ENCODE results near the gene CHRNA7.

Gene CHRNA7

GRCh38 chr15:32029862-32030781 is at the start of gene CHRNA7:
Gene CHRNA7, plus strand, starts transcription at chr15:32030515. Its CDS starts 80 bp downstream, at chr15:32030595.
- no peak for DNase-seq (ENCODE audit: low read depth in 2 of 2)

GRCh38 chr15:31985607-31986006 is 44.7 kb upstream of the CHRNA7 start:
- no peak for DNase-seq (ENCODE audit: low read depth in 2 of 2)

GRCh38 chr15:31993062-31993461 is 37.3 kb upstream of the CHRNA7 start:
- DNase-seq (ENCODE audit: low read depth in 2 of 2): no peak

DNA sequence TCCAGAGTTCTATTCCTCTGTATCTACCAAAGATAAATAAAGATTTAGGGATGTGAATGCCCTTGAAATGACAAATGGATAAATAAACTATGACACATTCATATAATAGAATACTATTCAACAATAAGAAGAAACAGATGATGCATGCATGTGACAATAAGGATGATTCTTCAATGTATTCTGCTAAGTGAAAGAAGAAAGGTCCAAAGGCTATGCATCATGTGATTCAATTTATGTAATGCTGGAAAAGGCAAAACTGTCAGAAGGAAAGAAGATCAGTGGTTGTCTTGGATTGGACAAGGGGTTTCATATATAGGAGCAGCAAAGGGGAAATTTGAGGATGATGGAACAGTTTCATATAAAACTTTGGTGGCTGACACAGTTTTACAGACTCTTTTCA is 32.6 kb upstream of the CHRNA7 start:
- DNase-seq (ENCODE audit: low read depth in 2 of 2): no peak

GRCh38 chr15:32003558-32003957 is 26.8 kb upstream of the CHRNA7 start:
- DNase-seq (ENCODE audit: low read depth in 2 of 2): no peak

GRCh38 chr15:32004249-32004648 is 26.1 kb upstream of the CHRNA7 start:
- DNase-seq (ENCODE audit: low read depth in 2 of 2): no peak

DNA sequence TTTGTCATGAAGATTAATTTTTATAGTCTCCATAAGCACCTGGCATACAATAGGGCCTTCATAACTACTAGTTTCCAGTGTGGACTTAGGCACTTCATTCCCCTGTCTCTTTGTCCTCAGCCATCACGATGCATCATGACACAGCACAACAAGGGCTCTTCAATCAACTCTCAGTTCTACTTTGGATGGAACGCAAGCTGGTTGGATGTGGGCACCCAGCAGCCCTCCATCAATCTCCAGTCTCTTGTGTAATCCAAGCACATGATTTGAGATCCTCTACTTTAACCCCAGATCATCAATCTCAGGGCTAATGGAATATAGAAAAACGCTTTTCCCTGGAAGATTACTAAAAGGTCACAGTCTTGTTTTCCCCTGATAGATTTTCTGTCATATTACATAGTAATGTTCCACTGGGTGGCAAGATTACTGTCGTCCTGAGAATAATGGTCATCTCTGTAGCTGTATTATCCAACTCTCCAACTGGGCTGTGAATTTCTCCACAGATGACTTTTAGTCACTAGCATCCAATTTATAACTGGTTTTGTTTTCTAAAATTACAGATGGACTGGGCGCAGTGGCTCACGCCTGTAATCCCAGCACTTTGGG is 22.9 kb upstream of the CHRNA7 start:
- no peak for DNase-seq (ENCODE audit: low read depth in 2 of 2)

- DNase-seq (ENCODE audit: low read depth in 2 of 2): no peak
Measured at GRCh38 chr15:32014953-32015352, 15.4 kb upstream of the CHRNA7 start.

GRCh38 chr15:32020156-32020555 is 10.2 kb upstream of the CHRNA7 start:
- DNase-seq (ENCODE audit: low read depth in 2 of 2): no peak

DNA sequence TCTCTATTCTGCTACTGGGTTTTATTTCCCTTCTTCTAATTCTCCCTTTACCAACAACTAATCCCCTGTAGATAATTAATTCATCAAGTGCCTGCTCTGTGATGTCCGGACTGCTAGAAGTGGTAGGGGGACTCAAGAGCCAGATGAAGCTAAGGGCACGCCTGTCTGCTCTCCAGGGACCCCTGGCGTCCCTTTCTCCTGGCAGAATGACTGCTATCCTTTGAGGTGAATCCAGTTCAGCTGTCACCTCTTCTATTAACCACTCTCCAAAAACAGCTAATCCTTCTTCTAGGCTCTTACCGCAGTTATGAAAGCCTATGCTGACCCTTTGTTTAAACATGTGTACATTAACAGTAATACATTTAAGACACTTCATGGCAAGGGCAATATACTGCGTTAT is 1.4 kb upstream of the CHRNA7 start:
- no peak for DNase-seq (ENCODE audit: low read depth in 2 of 2)

GRCh38 chr15:32029409-32029861 is 880 bp upstream of the CHRNA7 start:
- DNase-seq (ENCODE audit: low read depth in 2 of 2): no peak

GRCh38 chr15:32030795-32031194 is 480 bp downstream of the CHRNA7 start:
- no peak for DNase-seq (ENCODE audit: low read depth in 2 of 2)

DNA sequence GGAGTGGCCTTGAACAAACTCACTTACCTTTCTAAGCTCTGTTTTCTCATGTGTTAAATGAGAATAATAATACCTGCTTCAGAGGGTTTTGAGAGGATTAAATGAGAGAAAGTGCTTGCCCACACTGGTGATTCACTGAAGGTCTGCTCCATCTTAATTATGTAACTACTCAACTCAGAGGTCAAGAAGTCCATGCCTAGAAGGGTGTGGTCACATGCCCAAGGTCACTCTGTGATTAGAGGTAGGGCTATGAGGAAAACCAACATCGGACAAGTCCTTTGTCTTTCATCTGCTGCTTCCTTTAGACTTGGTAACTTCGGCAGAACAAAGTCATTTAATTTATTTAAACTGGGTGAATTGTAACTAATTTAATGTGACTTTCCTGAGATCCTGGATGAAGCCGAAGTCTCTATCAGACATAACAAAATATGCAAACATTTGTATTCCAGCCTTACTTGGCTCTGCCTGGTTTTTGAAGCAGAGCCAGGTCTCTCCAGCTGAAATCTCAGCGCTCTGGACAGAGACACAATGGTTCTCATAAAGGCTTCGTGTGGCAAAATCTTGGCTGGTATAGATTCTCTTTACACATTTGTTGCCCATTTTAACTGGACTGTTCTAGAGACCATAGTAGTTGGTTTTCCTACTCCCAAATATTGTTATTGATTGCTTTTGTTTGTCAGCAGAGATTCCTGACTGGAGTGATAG is 3.0 kb downstream of the CHRNA7 start:
- no peak for DNase-seq (ENCODE audit: low read depth in 2 of 2)

DNA sequence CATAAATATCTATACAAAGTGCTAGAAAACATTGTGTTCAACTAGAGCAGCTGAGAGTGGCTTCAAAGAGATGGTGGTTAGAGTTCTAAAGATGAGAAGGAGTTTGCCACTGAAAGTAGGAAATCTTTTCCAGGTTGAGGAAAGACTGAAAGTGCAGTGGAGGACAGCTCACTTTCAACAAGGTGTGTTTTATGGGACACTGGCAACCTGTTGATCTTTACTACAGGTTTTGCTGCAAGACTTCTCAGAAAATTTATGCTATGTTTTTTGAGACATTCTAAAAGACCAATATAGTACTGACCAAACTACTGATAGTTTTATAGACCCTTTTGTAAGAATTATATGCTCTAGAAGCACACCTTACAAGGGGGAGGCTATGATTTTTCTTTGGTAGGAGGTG is 3.8 kb downstream of the CHRNA7 start:
- no peak for DNase-seq (ENCODE audit: low read depth in 2 of 2)

DNA sequence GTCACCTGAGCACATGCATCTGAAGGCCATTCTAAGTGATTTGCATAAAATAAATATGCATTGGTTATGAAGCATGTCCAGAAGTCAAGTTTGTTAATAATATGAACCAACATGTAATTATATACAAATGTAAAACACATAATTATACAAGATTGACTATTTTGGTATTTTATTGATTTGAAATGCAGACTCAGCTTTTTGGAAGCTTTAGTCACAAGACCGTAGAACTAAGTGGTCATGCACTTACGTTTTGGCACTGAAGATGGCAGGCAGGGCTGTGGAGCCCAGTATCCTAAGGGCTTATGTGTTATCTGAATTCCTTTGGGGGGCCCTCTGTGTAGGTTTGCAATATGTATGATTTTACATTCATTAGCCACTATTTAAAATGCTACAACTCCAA is 5.0 kb downstream of the CHRNA7 start:
- no peak for DNase-seq (ENCODE audit: low read depth in 2 of 2)

DNA sequence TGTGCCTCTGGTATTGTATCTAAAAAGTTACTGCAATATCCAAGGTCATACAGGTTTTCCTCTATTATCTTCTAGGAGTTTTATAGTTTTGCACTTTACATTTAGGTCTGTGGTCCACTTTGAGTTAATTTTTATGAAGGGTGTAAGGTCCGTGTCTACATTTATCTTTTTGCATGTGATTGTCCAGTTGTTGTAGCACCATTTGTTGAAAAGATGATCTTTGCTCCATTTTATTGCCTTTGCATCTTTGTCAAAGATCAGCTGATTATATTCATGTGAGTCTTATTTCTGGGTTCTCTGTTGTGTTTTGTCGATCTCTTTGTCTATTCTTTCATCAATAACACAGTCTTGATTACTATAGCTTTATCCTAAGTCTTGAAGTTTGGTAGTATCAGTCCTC is 6.7 kb downstream of the CHRNA7 start:
- DNase-seq (ENCODE audit: low read depth in 2 of 2): no peak

GRCh38 chr15:32041294-32041693 is 11.0 kb downstream of the CHRNA7 start:
- DNase-seq (ENCODE audit: low read depth in 2 of 2): no peak

- DNase-seq (ENCODE audit: low read depth in 2 of 2): no peak
Measured at GRCh38 chr15:32042269-32042972, 12.1 kb downstream of the CHRNA7 start.

GRCh38 chr15:32053719-32054118 is 23.4 kb downstream of the CHRNA7 start:
- no peak for DNase-seq (ENCODE audit: low read depth in 2 of 2)

GRCh38 chr15:32057876-32058425 is 27.6 kb downstream of the CHRNA7 start:
- no peak for DNase-seq (ENCODE audit: low read depth in 2 of 2)

DNA sequence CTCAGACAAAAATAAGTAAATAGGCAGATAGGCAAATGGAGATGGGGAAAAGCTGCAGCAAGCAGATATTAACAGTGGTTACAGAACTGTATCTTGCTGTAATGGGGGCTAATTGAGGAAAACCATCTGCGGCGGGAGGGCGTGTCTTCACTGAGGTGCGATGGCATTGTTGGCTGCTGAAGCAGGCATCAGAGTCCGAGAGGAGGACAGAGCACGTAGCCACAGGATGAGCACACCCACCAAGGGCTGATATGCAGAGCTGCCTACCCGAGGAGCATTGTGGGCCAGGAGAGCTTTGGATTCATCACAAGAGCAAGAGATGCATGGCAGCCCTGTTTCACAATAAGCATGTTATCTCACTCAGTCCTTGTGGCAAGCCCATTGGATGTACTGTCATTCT is 30.4 kb downstream of the CHRNA7 start:
- no peak for DNase-seq (ENCODE audit: low read depth in 2 of 2)

GRCh38 chr15:32067115-32067514 is 36.8 kb downstream of the CHRNA7 start:
- no peak for DNase-seq (ENCODE audit: low read depth in 2 of 2)
